ENCODE results near the gene CDH4.

DNA sequence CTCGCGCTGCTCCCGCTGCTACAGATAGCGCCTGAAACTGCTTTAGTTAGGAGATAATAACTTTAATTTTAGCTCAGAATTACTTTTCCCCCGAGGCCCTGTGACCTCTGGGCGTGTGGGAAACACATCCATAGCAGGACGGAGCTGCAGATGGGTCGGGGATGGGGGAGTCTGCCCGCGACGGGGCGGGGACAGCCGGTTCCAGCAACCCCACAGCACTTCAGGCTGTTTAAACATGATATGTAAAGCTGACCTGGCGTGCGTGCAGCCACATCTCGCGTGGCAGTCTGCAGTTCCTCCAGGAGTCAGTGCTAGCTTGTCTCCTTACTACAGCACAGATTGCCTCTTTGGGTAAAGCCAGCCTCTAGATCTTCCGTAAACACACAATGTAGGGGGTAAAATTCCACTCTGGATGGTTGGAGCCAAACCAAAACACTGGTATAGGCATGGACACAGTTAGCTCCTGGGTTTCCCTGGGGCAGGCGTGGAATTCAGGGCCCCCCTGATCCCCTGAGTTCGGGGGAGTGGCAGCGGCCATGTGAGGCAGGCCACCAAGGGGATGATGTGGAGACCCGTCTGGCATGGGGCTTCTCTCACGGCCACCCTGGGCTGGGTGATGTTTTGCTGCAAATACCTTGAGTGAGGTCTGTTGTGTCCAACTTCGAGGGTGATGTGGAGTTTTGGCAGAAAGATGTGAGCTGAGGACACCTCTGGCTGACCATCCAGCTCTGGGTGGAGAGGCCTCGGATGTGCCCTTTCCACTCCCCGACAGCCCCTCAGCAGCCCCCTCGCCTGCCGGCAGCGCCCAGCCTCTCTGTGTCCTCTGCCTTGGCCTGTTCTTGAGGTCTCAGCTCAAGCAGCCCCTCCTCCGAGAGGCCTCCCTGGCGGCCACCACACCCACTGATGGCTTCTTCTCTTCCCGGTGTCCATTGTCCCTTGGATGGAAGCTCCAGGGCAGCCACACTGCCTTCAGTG is 599.2 kb downstream of the CDH4 start:
- TF ChIP-seq WHSC1 (IDR thresholded peaks at IDR 0.05; ENCODE audit: low read length) (no peak), ZNF274 (IDR thresholded peaks at IDR 0.05; ENCODE audit: borderline replicate concordance, low read depth, low read length) (no peak), POLR2AphosphoS5 (IDR thresholded peaks at IDR 0.05; ENCODE audit: control insufficient read depth, insufficient read depth, low read depth, low read length) (no peak)
- TF ChIP-seq, protein P1, sequence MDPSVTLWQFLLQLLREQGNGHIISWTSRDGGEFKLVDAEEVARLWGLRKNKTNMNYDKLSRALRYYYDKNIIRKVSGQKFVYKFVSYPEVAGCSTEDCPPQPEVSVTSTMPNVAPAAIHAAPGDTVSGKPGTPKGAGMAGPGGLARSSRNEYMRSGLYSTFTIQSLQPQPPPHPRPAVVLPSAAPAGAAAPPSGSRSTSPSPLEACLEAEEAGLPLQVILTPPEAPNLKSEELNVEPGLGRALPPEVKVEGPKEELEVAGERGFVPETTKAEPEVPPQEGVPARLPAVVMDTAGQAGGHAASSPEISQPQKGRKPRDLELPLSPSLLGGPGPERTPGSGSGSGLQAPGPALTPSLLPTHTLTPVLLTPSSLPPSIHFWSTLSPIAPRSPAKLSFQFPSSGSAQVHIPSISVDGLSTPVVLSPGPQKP (CRISPR knock-in tag; IDR thresholded peaks at IDR 0.05) = no peak
- TF ChIP-seq, protein P2, sequence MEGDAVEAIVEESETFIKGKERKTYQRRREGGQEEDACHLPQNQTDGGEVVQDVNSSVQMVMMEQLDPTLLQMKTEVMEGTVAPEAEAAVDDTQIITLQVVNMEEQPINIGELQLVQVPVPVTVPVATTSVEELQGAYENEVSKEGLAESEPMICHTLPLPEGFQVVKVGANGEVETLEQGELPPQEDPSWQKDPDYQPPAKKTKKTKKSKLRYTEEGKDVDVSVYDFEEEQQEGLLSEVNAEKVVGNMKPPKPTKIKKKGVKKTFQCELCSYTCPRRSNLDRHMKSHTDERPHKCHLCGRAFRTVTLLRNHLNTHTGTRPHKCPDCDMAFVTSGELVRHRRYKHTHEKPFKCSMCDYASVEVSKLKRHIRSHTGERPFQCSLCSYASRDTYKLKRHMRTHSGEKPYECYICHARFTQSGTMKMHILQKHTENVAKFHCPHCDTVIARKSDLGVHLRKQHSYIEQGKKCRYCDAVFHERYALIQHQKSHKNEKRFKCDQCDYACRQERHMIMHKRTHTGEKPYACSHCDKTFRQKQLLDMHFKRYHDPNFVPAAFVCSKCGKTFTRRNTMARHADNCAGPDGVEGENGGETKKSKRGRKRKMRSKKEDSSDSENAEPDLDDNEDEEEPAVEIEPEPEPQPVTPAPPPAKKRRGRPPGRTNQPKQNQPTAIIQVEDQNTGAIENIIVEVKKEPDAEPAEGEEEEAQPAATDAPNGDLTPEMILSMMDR (IDR thresholded peaks at IDR 0.05 in 2 of 3, conservative IDR thresholded peaks at IDR 0.05 in 1 of 3; ENCODE audit: insufficient read depth in 2 of 3, low read depth in 1 of 3, low read length in 3 of 3) = no peak
- TF ChIP-seq, protein P3, sequence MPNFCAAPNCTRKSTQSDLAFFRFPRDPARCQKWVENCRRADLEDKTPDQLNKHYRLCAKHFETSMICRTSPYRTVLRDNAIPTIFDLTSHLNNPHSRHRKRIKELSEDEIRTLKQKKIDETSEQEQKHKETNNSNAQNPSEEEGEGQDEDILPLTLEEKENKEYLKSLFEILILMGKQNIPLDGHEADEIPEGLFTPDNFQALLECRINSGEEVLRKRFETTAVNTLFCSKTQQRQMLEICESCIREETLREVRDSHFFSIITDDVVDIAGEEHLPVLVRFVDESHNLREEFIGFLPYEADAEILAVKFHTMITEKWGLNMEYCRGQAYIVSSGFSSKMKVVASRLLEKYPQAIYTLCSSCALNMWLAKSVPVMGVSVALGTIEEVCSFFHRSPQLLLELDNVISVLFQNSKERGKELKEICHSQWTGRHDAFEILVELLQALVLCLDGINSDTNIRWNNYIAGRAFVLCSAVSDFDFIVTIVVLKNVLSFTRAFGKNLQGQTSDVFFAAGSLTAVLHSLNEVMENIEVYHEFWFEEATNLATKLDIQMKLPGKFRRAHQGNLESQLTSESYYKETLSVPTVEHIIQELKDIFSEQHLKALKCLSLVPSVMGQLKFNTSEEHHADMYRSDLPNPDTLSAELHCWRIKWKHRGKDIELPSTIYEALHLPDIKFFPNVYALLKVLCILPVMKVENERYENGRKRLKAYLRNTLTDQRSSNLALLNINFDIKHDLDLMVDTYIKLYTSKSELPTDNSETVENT (CRISPR knock-in tag; IDR thresholded peaks at IDR 0.05) = no peak
